DND-41 (cell line): ENCODE results near the gene STK32C.

ENCODE experiments used
- ATAC-seq: fragments of 200-7000 bp; cut with Tn5 transposase; 3 replicates; pipeline ENCODE4 v1.9.1; 2021; ENCODE audit warnings: low read depth; ENCODE audit not compliant: insufficient read depth
- DNase-seq: peaks from one replicate; pipeline ENCODE4 v3.0.0-alpha.2; 2020
- H2AFZ ChIP-seq: 2 replicates; pipeline ENCODE4 v1.6.0; 2012; ENCODE audit warnings: low read depth, low read length
- H3K27ac ChIP-seq: 2 replicates; pipeline ENCODE4 v1.5.1; 2012; ENCODE audit warnings: low read length, inconsistent platforms
- H3K27me3 ChIP-seq: fragments of 200-600 bp; sonication (generic); 2 replicates; pipeline ENCODE4 v1.6.0; 2012; ENCODE audit warnings: low read length, mild to moderate bottlenecking, inconsistent platforms; ENCODE audit not compliant: insufficient read depth, poor library complexity
- H3K36me3 ChIP-seq: 2 replicates; pipeline ENCODE4 v1.5.1; 2012; ENCODE audit warnings: low read length, inconsistent platforms; ENCODE audit not compliant: insufficient read depth
- H3K4me1 ChIP-seq: 2 replicates; pipeline ENCODE4 v1.5.1; 2012; ENCODE audit warnings: mild to moderate bottlenecking, low read length; ENCODE audit not compliant: insufficient read depth
- H3K4me2 ChIP-seq: 2 replicates; pipeline ENCODE4 v1.6.0; 2012; ENCODE audit warnings: mild to moderate bottlenecking, moderate library complexity, low read length, inconsistent platforms; ENCODE audit not compliant: insufficient read depth
- H3K4me3 ChIP-seq, 2 experiments: fragments of 200-600 bp in 1 of 2; shearing (Covaris generic) in 1 of 2; 2 replicates each; pipeline ENCODE4 v1.5.1; 2012 to 2016; ENCODE audit warnings: inconsistent platforms in 2 of 2, low read length in 2 of 2, mild to moderate bottlenecking in 2 of 2, low read depth in 1 of 2, moderate library complexity in 1 of 2
- H3K79me2 ChIP-seq: 2 replicates; pipeline ENCODE4 v1.6.0; 2012; ENCODE audit warnings: low read length, inconsistent platforms; ENCODE audit not compliant: insufficient read depth
- H3K9ac ChIP-seq: 2 replicates; pipeline ENCODE4 v1.6.0; 2012; ENCODE audit warnings: low read depth, mild to moderate bottlenecking, inconsistent platforms, low read length, moderate library complexity
- H3K9me3 ChIP-seq: 2 replicates; pipeline ENCODE4 v1.5.1; 2012; ENCODE audit warnings: low read length, moderate library complexity, mild to moderate bottlenecking, inconsistent platforms; ENCODE audit not compliant: insufficient read depth, severe bottlenecking
- H4K20me1 ChIP-seq: 2 replicates; pipeline ENCODE4 v1.6.0; 2012; ENCODE audit warnings: low read length; ENCODE audit not compliant: insufficient read depth
- EZH2 ChIP-seq: IDR thresholded peaks from 3 replicates; pipeline ENCODE4 v1.6.1; 2012; ENCODE audit warnings: borderline replicate concordance, low read depth, mild to moderate bottlenecking, moderate library complexity, low read length, inconsistent platforms; ENCODE audit not compliant: severe bottlenecking
- TF ChIP-seq, protein P1 (sequence below): IDR thresholded peaks from 2 replicates; pipeline ENCODE4 v1.5.1; 2012; ENCODE audit warnings: borderline replicate concordance, low read length, moderate library complexity, mild to moderate bottlenecking; ENCODE audit not compliant: poor library complexity, severe bottlenecking; ENCODE audit errors: extremely low read depth

The STK32C gene

DNA sequence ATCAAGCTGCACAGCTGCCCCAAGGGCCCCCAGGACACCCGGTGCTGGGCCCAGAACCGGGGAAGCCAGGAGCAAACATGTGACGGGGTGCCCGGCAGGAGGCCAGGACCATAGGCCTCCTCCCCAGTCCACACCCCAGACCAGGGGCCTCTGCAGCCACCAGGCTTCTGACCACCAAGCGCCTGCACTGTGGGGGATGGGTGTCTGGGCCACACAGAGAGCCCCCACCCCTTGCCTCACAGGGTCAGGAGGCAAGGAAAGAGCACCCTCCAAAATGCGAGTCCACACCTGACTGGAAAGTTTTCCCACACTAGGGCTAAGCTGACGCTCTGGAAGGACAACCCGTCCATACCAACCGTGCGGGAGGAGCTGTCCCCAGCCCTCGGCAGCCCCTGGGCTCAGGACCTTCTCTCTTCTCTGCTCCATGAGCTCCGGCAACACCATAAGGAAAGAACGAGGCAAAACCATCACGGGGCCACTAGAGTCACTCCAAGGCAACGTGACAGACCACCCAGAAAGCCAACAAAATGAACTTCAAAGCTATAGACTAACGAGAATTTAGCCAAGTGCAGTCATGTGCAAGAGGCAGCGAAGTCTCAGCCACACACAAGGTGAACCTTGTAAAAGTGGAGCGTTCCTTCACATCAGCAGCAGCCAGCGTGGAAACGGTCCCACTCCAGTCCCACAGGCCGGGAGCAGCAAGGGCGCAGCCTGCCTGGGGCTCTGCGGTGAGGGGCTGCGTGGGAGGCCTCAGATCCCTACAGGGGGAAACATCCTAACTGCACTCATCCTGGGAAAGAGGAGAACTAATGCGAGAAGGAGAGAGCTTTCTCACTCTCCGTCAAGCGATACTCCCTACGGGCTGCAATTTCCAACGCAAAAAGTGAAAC, 5.1 kb downstream of the STK32C start:
- H3K27ac ChIP-seq = no peak overlapping the region
- TF ChIP-seq, protein P1, sequence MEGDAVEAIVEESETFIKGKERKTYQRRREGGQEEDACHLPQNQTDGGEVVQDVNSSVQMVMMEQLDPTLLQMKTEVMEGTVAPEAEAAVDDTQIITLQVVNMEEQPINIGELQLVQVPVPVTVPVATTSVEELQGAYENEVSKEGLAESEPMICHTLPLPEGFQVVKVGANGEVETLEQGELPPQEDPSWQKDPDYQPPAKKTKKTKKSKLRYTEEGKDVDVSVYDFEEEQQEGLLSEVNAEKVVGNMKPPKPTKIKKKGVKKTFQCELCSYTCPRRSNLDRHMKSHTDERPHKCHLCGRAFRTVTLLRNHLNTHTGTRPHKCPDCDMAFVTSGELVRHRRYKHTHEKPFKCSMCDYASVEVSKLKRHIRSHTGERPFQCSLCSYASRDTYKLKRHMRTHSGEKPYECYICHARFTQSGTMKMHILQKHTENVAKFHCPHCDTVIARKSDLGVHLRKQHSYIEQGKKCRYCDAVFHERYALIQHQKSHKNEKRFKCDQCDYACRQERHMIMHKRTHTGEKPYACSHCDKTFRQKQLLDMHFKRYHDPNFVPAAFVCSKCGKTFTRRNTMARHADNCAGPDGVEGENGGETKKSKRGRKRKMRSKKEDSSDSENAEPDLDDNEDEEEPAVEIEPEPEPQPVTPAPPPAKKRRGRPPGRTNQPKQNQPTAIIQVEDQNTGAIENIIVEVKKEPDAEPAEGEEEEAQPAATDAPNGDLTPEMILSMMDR = no peak
- no peak for TF ChIP-seq EZH2
- no peaks in the 10 kb centered on the region for H3K9me3 ChIP-seq
- H3K4me3 ChIP-seq = no peak overlapping the region
- no peak overlapping the region for H2AFZ ChIP-seq
- H3K27me3 ChIP-seq = no peaks in the 10 kb centered on the region
- no peak overlapping the region for H3K4me2 ChIP-seq
- H4K20me1 ChIP-seq = no peaks in the 10 kb centered on the region
- ATAC-seq (no peak), DNase-seq (no peak)
- H3K79me2 ChIP-seq = no peaks in the 10 kb centered on the region
- no peaks in the 10 kb centered on the region for H3K36me3 ChIP-seq
- no peak overlapping the region for H3K9ac ChIP-seq
- H3K4me1 ChIP-seq = peaks cover 3% of the 10 kb centered on the region; the same call in 1 of the 2 replicates

DNA sequence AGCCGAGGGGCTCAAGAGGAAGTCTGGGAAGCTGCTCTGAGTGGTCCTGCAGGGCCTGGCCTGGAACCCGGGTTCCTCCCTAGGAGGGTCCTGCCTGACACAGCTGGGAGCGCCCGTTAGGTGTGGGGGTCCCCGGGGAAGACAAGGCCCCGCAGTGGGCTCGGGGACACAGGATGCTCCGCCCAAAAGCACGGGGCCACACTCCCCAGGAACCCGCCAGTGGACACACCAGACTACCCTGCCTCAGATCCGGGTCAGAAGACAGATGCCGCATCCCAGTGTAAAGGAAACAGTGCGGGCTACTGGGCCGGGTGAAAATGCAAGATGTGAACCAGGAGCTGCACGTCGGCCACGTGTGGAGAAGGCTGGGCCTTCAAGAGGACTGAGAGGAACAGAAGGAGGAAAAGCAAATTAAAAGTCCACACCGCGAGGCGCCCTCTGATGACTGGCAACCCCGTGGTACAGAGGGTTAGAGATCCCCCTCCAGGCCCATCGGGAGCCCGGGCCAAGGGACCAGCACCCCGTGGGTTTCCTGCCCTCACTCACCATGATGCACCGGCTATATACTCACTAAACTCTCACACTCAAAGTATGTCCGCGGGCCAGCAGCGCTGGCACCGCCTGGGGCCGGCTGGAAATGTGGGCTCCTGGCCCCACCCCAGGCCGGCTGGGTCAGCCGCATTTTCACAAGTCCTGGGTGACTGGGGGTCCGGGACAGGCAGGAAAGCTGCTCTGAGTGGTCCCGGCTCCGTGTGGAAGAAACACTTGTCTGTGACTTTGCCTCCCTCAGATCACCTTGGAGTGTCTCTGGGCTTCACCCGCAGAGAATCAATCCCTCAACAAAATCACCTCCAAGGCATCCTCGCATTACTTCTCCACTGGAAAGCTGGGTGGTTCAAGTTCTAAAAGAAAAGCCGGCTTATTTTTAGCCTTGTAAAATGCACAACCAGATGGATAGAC, 6.1 kb downstream of the STK32C start:
- ATAC-seq (no peak), DNase-seq (no peak)
- no peaks in the 10 kb centered on the region for H3K79me2 ChIP-seq
- H3K27me3 ChIP-seq = no peaks in the 10 kb centered on the region
- no peaks in the 10 kb centered on the region for H3K36me3 ChIP-seq
- H4K20me1 ChIP-seq = no peaks in the 10 kb centered on the region
- TF ChIP-seq, protein P1 = no peak
- H3K9ac ChIP-seq = no peak overlapping the region
- H3K4me1 ChIP-seq = peaks cover 13% of the 10 kb centered on the region; the same call in 1 of the 2 replicates
- H3K4me3 ChIP-seq = no peak overlapping the region
- H3K9me3 ChIP-seq = no peaks in the 10 kb centered on the region
- H3K4me2 ChIP-seq = no peak overlapping the region
- H3K27ac ChIP-seq = no peak overlapping the region
- no peak overlapping the region for H2AFZ ChIP-seq

DNA sequence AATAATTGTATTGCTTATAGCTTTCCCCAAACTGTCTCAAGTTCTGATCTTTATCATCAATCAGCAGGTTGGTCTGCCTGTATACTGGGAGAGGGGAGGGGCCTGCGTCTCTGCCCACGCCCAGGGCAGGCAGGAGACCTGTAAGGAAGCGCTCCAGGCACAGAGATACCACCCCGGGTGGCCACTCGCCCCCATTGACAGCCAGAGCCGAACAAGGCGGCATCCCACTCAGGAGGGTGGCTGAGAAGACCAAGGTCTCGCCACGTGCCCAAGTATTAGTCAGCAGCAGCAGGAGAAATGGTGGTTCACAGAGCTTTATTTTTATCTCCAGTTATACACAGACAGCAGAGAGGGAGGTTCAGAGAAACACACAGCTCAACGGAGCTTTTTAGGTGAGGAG, 7.2 kb downstream of the STK32C start:
- no peak overlapping the region for H3K27ac ChIP-seq
- H4K20me1 ChIP-seq = no peaks in the 10 kb centered on the region
- no peak overlapping the region for H3K4me3 ChIP-seq
- H3K27me3 ChIP-seq = no peaks in the 10 kb centered on the region
- H3K4me1 ChIP-seq = peaks cover 13% of the 10 kb centered on the region; the same call in 1 of the 2 replicates
- H3K79me2 ChIP-seq = no peaks in the 10 kb centered on the region
- no peak overlapping the region for H3K4me2 ChIP-seq
- H3K9ac ChIP-seq = no peak overlapping the region
- H3K36me3 ChIP-seq = no peaks in the 10 kb centered on the region
- H2AFZ ChIP-seq = no peak overlapping the region
- ATAC-seq = no peak
- DNase-seq = no peak
- TF ChIP-seq, protein P1 = no peak
- no peak for TF ChIP-seq EZH2
- no peaks in the 10 kb centered on the region for H3K9me3 ChIP-seq
